Chondrocyte (in vitro differentiated cells): ENCODE results near the gene MBNL2. TPM values are rescaled to one million over a fixed set of nuclear protein-coding genes. Genes with fewer than 3 reads are reported as not detected.

Source experiments
- DNase-seq: peaks from one replicate; pipeline ENCODE4 v3.0.0; 2021; ENCODE audit warnings: mixed read lengths, low spot score
- H3K27ac Mint-ChIP-seq: one replicate; pipeline ENCODE4 v1.8.0; 2021; ENCODE audit warnings: mild to moderate bottlenecking, moderate library complexity, mixed read lengths; ENCODE audit not compliant: unreplicated experiment
- H3K27me3 Mint-ChIP-seq: 2 replicates; pipeline ENCODE4 v1.8.0; 2021; ENCODE audit warnings: low read depth, mixed read lengths
- H3K36me3 Mint-ChIP-seq: 2 replicates; pipeline ENCODE4 v1.8.0; 2021; ENCODE audit warnings: low read depth, mixed read lengths
- H3K4me1 Mint-ChIP-seq: 2 replicates; pipeline ENCODE4 v1.8.0; 2021; ENCODE audit warnings: low read depth, mild to moderate bottlenecking, mixed read lengths
- H3K4me3 Mint-ChIP-seq: one replicate; pipeline ENCODE4 v1.8.0; 2021; ENCODE audit warnings: mild to moderate bottlenecking, moderate library complexity, mixed read lengths; ENCODE audit not compliant: unreplicated experiment
- H3K9me3 Mint-ChIP-seq: 2 replicates; pipeline ENCODE4 v1.8.0; 2021; ENCODE audit warnings: low read depth, mixed read lengths
- CTCF ChIP-seq: fragments of 200-600 bp; sonication (generic); IDR thresholded peaks from 2 replicates; pipeline ENCODE4 v1.5.0; 2021; ENCODE audit warnings: antibody characterized with exemption, mild to moderate bottlenecking, moderate library complexity
- total RNA-seq: library from RNA; stranded (reverse); gene quantifications from 3 replicates; pipeline ENCODE4 v1.2.1, GENCODE V29; 2021

The MBNL2 gene
- total RNA-seq, 1 donor from 2014 or later = 41.3 TPM

GRCh38 chr13:97185291-97185690 is 36.8 kb upstream of the MBNL2 start:
- Mint-ChIP-seq H3K4me3 (no peak overlapping the region), H3K4me1 (no peaks in the 10 kb centered on the region), H3K27me3 (peaks cover 4% of the 10 kb centered on the region), H3K9me3 (no peaks in the 10 kb centered on the region), H3K27ac (no peak overlapping the region), H3K36me3 (no peaks in the 10 kb centered on the region)
- no peak for TF ChIP-seq CTCF
- DNase-seq = no peak

- no peak for TF ChIP-seq CTCF
- Mint-ChIP-seq H3K4me1 (no peaks in the 10 kb centered on the region), H3K4me3 (no peak overlapping the region), H3K27ac (no peak overlapping the region), H3K36me3 (no peaks in the 10 kb centered on the region), H3K27me3 (peaks cover 4% of the 10 kb centered on the region), H3K9me3 (no peaks in the 10 kb centered on the region)
- DNase-seq = no peak
These were observed 36.4 kb upstream of the MBNL2 start for GRCh38 chr13:97185751-97186150.

GRCh38 chr13:97188207-97188606 is 33.9 kb upstream of the MBNL2 start:
- Mint-ChIP-seq H3K36me3 (no peaks in the 10 kb centered on the region), H3K4me3 (no peak overlapping the region), H3K9me3 (no peaks in the 10 kb centered on the region), H3K4me1 (no peaks in the 10 kb centered on the region), H3K27ac (no peak overlapping the region), H3K27me3 (peaks cover 2% of the 10 kb centered on the region)
- TF ChIP-seq CTCF = no peak
- no peak for DNase-seq

GRCh38 chr13:97189928-97190327 is 32.2 kb upstream of the MBNL2 start:
- Mint-ChIP-seq H3K4me1 (peaks cover 11% of the 10 kb centered on the region), H3K4me3 (no peak overlapping the region), H3K27ac (no peak overlapping the region), H3K9me3 (no peaks in the 10 kb centered on the region), H3K27me3 (no peaks in the 10 kb centered on the region), H3K36me3 (no peaks in the 10 kb centered on the region)
- DNase-seq = no peak
- no peak for TF ChIP-seq CTCF

GRCh38 chr13:97191142-97191541 is 31.0 kb upstream of the MBNL2 start:
- no peaks in the 10 kb centered on the region for H3K27me3 Mint-ChIP-seq
- no peak overlapping the region for H3K4me3 Mint-ChIP-seq
- TF ChIP-seq CTCF = no peak
- H3K27ac Mint-ChIP-seq = no peak overlapping the region
- peaks cover 14% of the 10 kb centered on the region for H3K4me1 Mint-ChIP-seq
- DNase-seq = no peak
- H3K9me3 Mint-ChIP-seq = no peaks in the 10 kb centered on the region
- H3K36me3 Mint-ChIP-seq = no peaks in the 10 kb centered on the region
